HEK293 (cell line): Measurements from ENCODE around the gene ITIH5.

Experiments
- CTCF ChIA-PET: fragments of 350-600 bp; formaldehyde crosslinking; extraction: SDS; loops from one replicate; lab custom pipeline; 2021; ENCODE audit warnings: antibody characterized with exemption; lab: Yijun Ruan, JAX
- POLR2A ChIA-PET: fragments of 300-600 bp; formaldehyde crosslinking; extraction: SDS; loops from one replicate; lab custom pipeline; 2020; ENCODE audit warnings: antibody characterized with exemption, inconsistent platforms; lab: Yijun Ruan, JAX
- H3K27ac ChIP-seq: fragments of 200-500 bp; sonication (Bioruptor generic); 2 replicates; pipeline ENCODE4 v1.5.1; 2014; ENCODE audit warnings: low read depth, low read length, control low read depth, inconsistent platforms; ENCODE audit errors: extremely low read depth
- H3K36me3 ChIP-seq, 2 experiments: fragments of 200-500 bp in 1 of 2; sonication (Bioruptor generic) in 1 of 2; 1 replicate in 1 of 2; 2 replicates in 1 of 2; pipeline ENCODE4 v1.5.1; 2014 to 2017; ENCODE audit warnings: inconsistent platforms in 2 of 2, low read length in 2 of 2; ENCODE audit not compliant: control insufficient read depth in 2 of 2, insufficient read depth in 1 of 2
- H3K4me1 ChIP-seq: fragments of 200-500 bp; sonication (Bioruptor generic); 2 replicates; pipeline ENCODE4 v1.5.1; 2014; ENCODE audit warnings: mild to moderate bottlenecking, low read length, inconsistent platforms; ENCODE audit not compliant: control insufficient read depth, insufficient read depth
- H3K4me3 ChIP-seq: 2 replicates; pipeline ENCODE4 v1.5.1; 2011; ENCODE audit warnings: low read depth, mild to moderate bottlenecking, control low read depth, low read length, moderate library complexity
- H3K9me3 ChIP-seq: fragments of 200-500 bp; sonication (Bioruptor generic); 2 replicates; pipeline ENCODE4 v1.5.1; 2014; ENCODE audit warnings: low read depth, low read length, inconsistent platforms; ENCODE audit not compliant: control insufficient read depth, insufficient read depth
- GLI2 ChIP-seq: fragments of 450-650 bp; formaldehyde crosslinking; IDR thresholded peaks from 2 replicates; pipeline ENCODE4; 2017; ENCODE audit warnings: missing biosample characterization, missing genetic modification characterization, low read depth, borderline replicate concordance
- GLI4 ChIP-seq: fragments of 450-650 bp; formaldehyde crosslinking; IDR thresholded peaks from 2 replicates; pipeline ENCODE4 v1.5.1; 2016; ENCODE audit warnings: missing biosample characterization, missing genetic modification characterization
- YY2 ChIP-seq: fragments of 450-650 bp; formaldehyde crosslinking; IDR thresholded peaks from 2 replicates; pipeline ENCODE4 v1.5.1; 2016; ENCODE audit warnings: missing biosample characterization, missing genetic modification characterization
- ZBTB11 ChIP-seq: fragments of 450-650 bp; formaldehyde crosslinking; conservative IDR thresholded peaks from 2 replicates; pipeline ENCODE4 v1.5.1; 2016; ENCODE audit warnings: low read depth, missing biosample characterization, missing genetic modification characterization
- ZNF202 ChIP-seq: fragments of 450-650 bp; formaldehyde crosslinking; IDR thresholded peaks from 2 replicates; pipeline ENCODE4 v1.5.1; 2016; ENCODE audit warnings: missing biosample characterization, missing genetic modification characterization, borderline replicate concordance
- ZNF211 ChIP-seq: fragments of 450-650 bp; formaldehyde crosslinking; IDR thresholded peaks from 2 replicates; pipeline ENCODE4 v1.5.1; 2016; ENCODE audit warnings: low read depth, missing biosample characterization, missing genetic modification characterization
- ZNF324 ChIP-seq: fragments of 450-650 bp; formaldehyde crosslinking; IDR thresholded peaks from 2 replicates; pipeline ENCODE4 v1.5.1; 2016; ENCODE audit warnings: missing biosample characterization, missing genetic modification characterization
- ZNF362 ChIP-seq: fragments of 450-650 bp; formaldehyde crosslinking; IDR thresholded peaks from 2 replicates; pipeline ENCODE4 v1.5.1; 2016; ENCODE audit warnings: missing biosample characterization, missing genetic modification characterization
- ZNF423 ChIP-seq: fragments of 450-650 bp; formaldehyde crosslinking; IDR thresholded peaks from 2 replicates; pipeline ENCODE4 v1.5.1; 2016; ENCODE audit warnings: missing biosample characterization, missing genetic modification characterization
- ZNF473 ChIP-seq: fragments of 450-650 bp; formaldehyde crosslinking; IDR thresholded peaks from 2 replicates; pipeline ENCODE4 v1.5.1; 2017; ENCODE audit warnings: missing biosample characterization, missing genetic modification characterization
- ZNF510 ChIP-seq: fragments of 450-650 bp; formaldehyde crosslinking; IDR thresholded peaks from 2 replicates; pipeline ENCODE4 v1.5.1; 2018; ENCODE audit warnings: mild to moderate bottlenecking, missing genetic modification characterization, missing biosample characterization; ENCODE audit not compliant: insufficient replicate concordance
- ZNF549 ChIP-seq: fragments of 450-650 bp; IDR thresholded peaks from 2 replicates; pipeline ENCODE4 v1.5.1; 2018; ENCODE audit warnings: missing biosample characterization, missing genetic modification characterization, mild to moderate bottlenecking, inconsistent platforms, moderate library complexity
- ZNF621 ChIP-seq: fragments of 450-650 bp; formaldehyde crosslinking; IDR thresholded peaks from 2 replicates; pipeline ENCODE4 v1.5.1; 2017; ENCODE audit warnings: missing biosample characterization, missing genetic modification characterization
- ZNF626 ChIP-seq: fragments of 450-650 bp; sonication (Bioruptor Pico); formaldehyde crosslinking; IDR thresholded peaks from 2 replicates; pipeline ENCODE4 v1.5.1; 2018; ENCODE audit warnings: missing biosample characterization, missing genetic modification characterization, inconsistent platforms
- ZNF629 ChIP-seq: fragments of 450-650 bp; formaldehyde crosslinking; IDR thresholded peaks from 2 replicates; pipeline ENCODE4 v1.5.1; 2017; ENCODE audit warnings: missing biosample characterization, missing genetic modification characterization
- ZNF701 ChIP-seq: fragments of 450-650 bp; formaldehyde crosslinking; IDR thresholded peaks from 2 replicates; pipeline ENCODE4 v1.5.1; 2016; ENCODE audit warnings: missing biosample characterization, missing genetic modification characterization
- ZNF768 ChIP-seq: fragments of 450-650 bp; formaldehyde crosslinking; IDR thresholded peaks from 2 replicates; pipeline ENCODE4 v1.5.1; 2018; ENCODE audit warnings: missing biosample characterization, mild to moderate bottlenecking, missing genetic modification characterization
- ZSCAN5A ChIP-seq: fragments of 450-650 bp; formaldehyde crosslinking; IDR thresholded peaks from 2 replicates; pipeline ENCODE4 v1.5.1; 2016; ENCODE audit warnings: missing biosample characterization, missing genetic modification characterization
- TF ChIP-seq, protein P1 (sequence below): fragments of 450-650 bp; formaldehyde crosslinking; IDR thresholded peaks from 2 replicates; pipeline ENCODE4 v1.5.1; 2016; ENCODE audit warnings: missing biosample characterization, missing genetic modification characterization, borderline replicate concordance
- TF ChIP-seq, protein P2 (sequence below): fragments of 450-650 bp; formaldehyde crosslinking; IDR thresholded peaks from 2 replicates; pipeline ENCODE4 v1.5.1; 2016; ENCODE audit warnings: missing biosample characterization, missing genetic modification characterization

The ITIH5 gene

GRCh38 chr10:7565871-7566270, 100.9 kb downstream of the ITIH5 start (continued):
- no peak for TF ChIP-seq ZSCAN5A (tag by site-specific recombination)
- no peak for TF ChIP-seq ZNF324 (tag by site-specific recombination)
- no peak for TF ChIP-seq YY2 (tag by site-specific recombination)

- no peaks in the 10 kb centered on the region for H3K36me3 ChIP-seq
- H3K4me3 ChIP-seq, result no peak overlapping the region
- POLR2A ChIA-PET, result no interaction called here
- H3K27ac ChIP-seq, result no peak overlapping the region
- no peaks in the 10 kb centered on the region for H3K4me1 ChIP-seq
- TF ChIP-seq ZNF510 (tag by site-specific recombination) (no peak), ZNF768 (tag by site-specific recombination) (no peak), ZBTB11 (tag by site-specific recombination) (no peak), ZSCAN5A (tag by site-specific recombination) (no peak), GLI4 (tag by site-specific recombination) (no peak), ZNF626 (tag by site-specific recombination) (no peak)
- CTCF ChIA-PET, result no interaction called here
- H3K9me3 ChIP-seq, result no peaks in the 10 kb centered on the region
These were observed 103.0 kb downstream of the ITIH5 start for GRCh38 chr10:7563770-7564169.

- Histone ChIP-seq H3K4me1 (no peaks in the 10 kb centered on the region), H3K4me3 (no peak overlapping the region), H3K27ac (no peak overlapping the region), H3K9me3 (no peaks in the 10 kb centered on the region), H3K36me3 (no peaks in the 10 kb centered on the region)
- ChIA-PET POLR2A (no interaction called here), CTCF (no interaction called here)
- TF ChIP-seq GLI2, result no peak
- TF ChIP-seq ZNF473 (tag by site-specific recombination), result no peak
- TF ChIP-seq ZNF549 (tag by site-specific recombination), result no peak
- no peak for TF ChIP-seq ZNF211 (tag by site-specific recombination)
- TF ChIP-seq, protein P1, sequence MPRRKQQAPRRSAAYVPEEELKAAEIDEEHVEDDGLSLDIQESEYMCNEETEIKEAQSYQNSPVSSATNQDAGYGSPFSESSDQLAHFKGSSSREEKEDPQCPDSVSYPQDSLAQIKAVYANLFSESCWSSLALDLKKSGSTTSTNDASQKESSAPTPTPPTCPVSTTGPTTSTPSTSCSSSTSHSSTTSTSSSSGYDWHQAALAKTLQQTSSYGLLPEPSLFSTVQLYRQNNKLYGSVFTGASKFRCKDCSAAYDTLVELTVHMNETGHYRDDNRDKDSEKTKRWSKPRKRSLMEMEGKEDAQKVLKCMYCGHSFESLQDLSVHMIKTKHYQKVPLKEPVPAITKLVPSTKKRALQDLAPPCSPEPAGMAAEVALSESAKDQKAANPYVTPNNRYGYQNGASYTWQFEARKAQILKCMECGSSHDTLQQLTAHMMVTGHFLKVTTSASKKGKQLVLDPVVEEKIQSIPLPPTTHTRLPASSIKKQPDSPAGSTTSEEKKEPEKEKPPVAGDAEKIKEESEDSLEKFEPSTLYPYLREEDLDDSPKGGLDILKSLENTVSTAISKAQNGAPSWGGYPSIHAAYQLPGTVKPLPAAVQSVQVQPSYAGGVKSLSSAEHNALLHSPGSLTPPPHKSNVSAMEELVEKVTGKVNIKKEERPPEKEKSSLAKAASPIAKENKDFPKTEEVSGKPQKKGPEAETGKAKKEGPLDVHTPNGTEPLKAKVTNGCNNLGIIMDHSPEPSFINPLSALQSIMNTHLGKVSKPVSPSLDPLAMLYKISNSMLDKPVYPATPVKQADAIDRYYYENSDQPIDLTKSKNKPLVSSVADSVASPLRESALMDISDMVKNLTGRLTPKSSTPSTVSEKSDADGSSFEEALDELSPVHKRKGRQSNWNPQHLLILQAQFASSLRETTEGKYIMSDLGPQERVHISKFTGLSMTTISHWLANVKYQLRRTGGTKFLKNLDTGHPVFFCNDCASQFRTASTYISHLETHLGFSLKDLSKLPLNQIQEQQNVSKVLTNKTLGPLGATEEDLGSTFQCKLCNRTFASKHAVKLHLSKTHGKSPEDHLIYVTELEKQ (tag by site-specific recombination), result no peak
- TF ChIP-seq, protein P2, sequence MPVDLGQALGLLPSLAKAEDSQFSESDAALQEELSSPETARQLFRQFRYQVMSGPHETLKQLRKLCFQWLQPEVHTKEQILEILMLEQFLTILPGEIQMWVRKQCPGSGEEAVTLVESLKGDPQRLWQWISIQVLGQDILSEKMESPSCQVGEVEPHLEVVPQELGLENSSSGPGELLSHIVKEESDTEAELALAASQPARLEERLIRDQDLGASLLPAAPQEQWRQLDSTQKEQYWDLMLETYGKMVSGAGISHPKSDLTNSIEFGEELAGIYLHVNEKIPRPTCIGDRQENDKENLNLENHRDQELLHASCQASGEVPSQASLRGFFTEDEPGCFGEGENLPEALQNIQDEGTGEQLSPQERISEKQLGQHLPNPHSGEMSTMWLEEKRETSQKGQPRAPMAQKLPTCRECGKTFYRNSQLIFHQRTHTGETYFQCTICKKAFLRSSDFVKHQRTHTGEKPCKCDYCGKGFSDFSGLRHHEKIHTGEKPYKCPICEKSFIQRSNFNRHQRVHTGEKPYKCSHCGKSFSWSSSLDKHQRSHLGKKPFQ, result no peak
- TF ChIP-seq ZNF621 (tag by site-specific recombination), result no peak
- no peak for TF ChIP-seq ZNF701
- TF ChIP-seq ZNF362, result no peak
- no peak for TF ChIP-seq ZNF629 (tag by site-specific recombination)
- no peak for TF ChIP-seq ZNF423
- TF ChIP-seq ZNF202 (tag by site-specific recombination), result no peak
These were observed 103.4 kb downstream of the ITIH5 start for GRCh38 chr10:7563368-7563767.
